HepG2 (cell line): ENCODE data around the gene MARK4. TPM values are rescaled to one million over a fixed set of nuclear protein-coding genes. Genes with fewer than 3 reads are reported as not detected.

Source experiments
- ATAC-seq: fragments of 200-7000 bp; cut with Tn5 transposase; 3 replicates; pipeline ENCODE4 v1.9.1; 2020; ENCODE audit warnings: mild to moderate bottlenecking, moderate library complexity
- BruUV-seq: library from RNA; stranded (reverse); fragments of 400-500 nt; replicated peaks from 2 replicates; lab custom pipeline; 2021; lab: Mats Ljungman, UMichigan
- CTCF ChIA-PET: fragments of 300-600 bp; formaldehyde crosslinking; extraction: SDS; loops from one replicate; lab custom pipeline; 2021; ENCODE audit warnings: low total read pairs, inconsistent platforms, low intra/inter-chr PET ratio; lab: Yijun Ruan, JAX
- POLR2A ChIA-PET: fragments of 350-600 bp; sonication (Branson Sonifier 250); formaldehyde crosslinking; loops from one replicate; lab custom pipeline; 2020; ENCODE audit warnings: antibody characterized with exemption, inconsistent platforms; lab: Yijun Ruan, JAX
- DNase-seq: peaks from one replicate; pipeline ENCODE4 v3.0.0-alpha.2; 2015; ENCODE audit warnings: low spot score
- FAIRE-seq: peaks from 3 replicates; lab custom pipeline; 2011; peaks lifted over from hg19 to GRCh38; lab: Jason Lieb, UNC
- H2AFZ ChIP-seq: one replicate; pipeline ENCODE4 v1.6.1; 2011; ENCODE audit warnings: low read length, inconsistent platforms
- H3K27ac ChIP-seq: fragments of 300-600 bp; 3 replicates; pipeline ENCODE4 v1.8.0; 2011; ENCODE audit warnings: mixed run types, mild to moderate bottlenecking, mixed read lengths, low read length, inconsistent platforms; ENCODE audit not compliant: insufficient read depth; ENCODE audit errors: extremely low read length
- H3K27me3 ChIP-seq, 2 experiments: fragments of 200-600 bp in 1 of 2; 2 replicates in 1 of 2; 3 replicates in 1 of 2; pipeline versions ENCODE4 v1.6.0 to v1.8.0; 2011; ENCODE audit warnings: low read length in 2 of 2, mild to moderate bottlenecking in 2 of 2, moderate library complexity in 2 of 2, inconsistent platforms in 1 of 2; ENCODE audit not compliant: insufficient read depth in 2 of 2, control insufficient read depth in 1 of 2
- H3K36me3 ChIP-seq, 2 experiments: fragments of 200-600 bp in 1 of 2; replicated peaks in 1 of 2; 2 replicates in 1 of 2; 3 replicates in 1 of 2; pipeline versions ENCODE4 v1.5.1 to v1.8.0; 2011; ENCODE audit warnings: low read length in 2 of 2, inconsistent platforms in 1 of 2; ENCODE audit not compliant: insufficient read depth in 2 of 2, control insufficient read depth in 1 of 2
- H3K4me1 ChIP-seq: 2 replicates; pipeline ENCODE4 v1.5.1; 2012; ENCODE audit warnings: low read length, inconsistent platforms; ENCODE audit not compliant: insufficient read depth
- H3K4me2 ChIP-seq: 2 replicates; pipeline ENCODE4 v1.6.0; 2011; ENCODE audit warnings: low read depth, low read length, inconsistent platforms
- H3K4me3 ChIP-seq, 3 experiments: fragments of 200-600 bp in 1 of 3; sonication (generic), shearing (Covaris generic) in 1 of 3; replicated peaks in 1 of 3; 2 replicates each; pipeline ENCODE4 v1.5.1; 2011 to 2016; ENCODE audit warnings: low read length in 3 of 3, inconsistent platforms in 2 of 3, low read depth in 2 of 3, mild to moderate bottlenecking in 2 of 3, control low read depth in 1 of 3, mixed read lengths in 1 of 3; ENCODE audit not compliant: insufficient read depth in 1 of 3
- H3K79me2 ChIP-seq: one replicate; pipeline ENCODE4 v1.6.1; 2011; ENCODE audit warnings: low read length, inconsistent platforms; ENCODE audit not compliant: insufficient read depth
- H3K9ac ChIP-seq: 2 replicates; pipeline ENCODE4 v1.6.0; 2011; ENCODE audit warnings: mild to moderate bottlenecking, low read depth, low read length, inconsistent platforms; ENCODE audit not compliant: insufficient read depth
- H3K9me3 ChIP-seq: 2 replicates; pipeline ENCODE4 v1.5.1; 2012; ENCODE audit warnings: mild to moderate bottlenecking, low read length
- H4K20me1 ChIP-seq: 2 replicates; pipeline ENCODE4 v1.6.0; 2011; ENCODE audit warnings: inconsistent platforms, mild to moderate bottlenecking, low read length, moderate library complexity; ENCODE audit not compliant: insufficient read depth
- ADNP ChIP-seq: sonication (generic); formaldehyde crosslinking; IDR thresholded peaks from 2 replicates; pipeline ENCODE4 v1.4.0; 2020; ENCODE audit warnings: missing genetic modification reagents
- ATM ChIP-seq: fragments of 450-650 bp; IDR thresholded peaks from 2 replicates; pipeline ENCODE4 v1.7.1; 2017; ENCODE audit warnings: mild to moderate bottlenecking, borderline replicate concordance
- CCDC6 ChIP-seq: sonication (generic); formaldehyde crosslinking; IDR thresholded peaks from 2 replicates; pipeline ENCODE4 v1.8.1; 2022; ENCODE audit warnings: mild to moderate bottlenecking, missing genetic modification reagents, moderate library complexity
- CSRNP2 ChIP-seq: sonication (generic); formaldehyde crosslinking; conservative IDR thresholded peaks from 2 replicates; pipeline ENCODE4 v1.8.0; 2022; ENCODE audit warnings: low read depth, missing genetic modification reagents
- FOXO4 ChIP-seq: sonication (generic); formaldehyde crosslinking; conservative IDR thresholded peaks from 2 replicates; pipeline ENCODE4 v1.8.1; 2023; ENCODE audit warnings: missing genetic modification reagents
- HNRNPK ChIP-seq: fragments of 200-400 bp; formaldehyde crosslinking; IDR thresholded peaks from 2 replicates; pipeline ENCODE4 v1.6.1; 2018; ENCODE audit warnings: low read length, low read depth, moderate library complexity, mild to moderate bottlenecking; ENCODE audit not compliant: poor library complexity, severe bottlenecking
- NBN ChIP-seq: fragments of 450-650 bp; conservative IDR thresholded peaks from 2 replicates; pipeline ENCODE4 v1.6.1; 2017
- ZNF180 ChIP-seq: sonication (generic); formaldehyde crosslinking; IDR thresholded peaks from 2 replicates; pipeline ENCODE4 v1.4.0; 2020; ENCODE audit warnings: low read depth, missing genetic modification reagents, borderline replicate concordance
- ZNF501 ChIP-seq: sonication (generic); formaldehyde crosslinking; IDR thresholded peaks from 2 replicates; pipeline ENCODE4 v1.5.1; 2020; ENCODE audit warnings: mild to moderate bottlenecking, moderate library complexity, missing genetic modification reagents
- ZNF644 ChIP-seq: IDR thresholded peaks from 2 replicates; pipeline ENCODE4 v1.6.1; 2016; ENCODE audit warnings: low read depth
- ZNF652 ChIP-seq: IDR thresholded peaks from 2 replicates; pipeline ENCODE4 v1.6.1; 2016; ENCODE audit warnings: low read depth, borderline replicate concordance
- ZNF747 ChIP-seq: sonication (generic); formaldehyde crosslinking; IDR thresholded peaks from 2 replicates; pipeline ENCODE4 v1.8.1; 2023; ENCODE audit warnings: missing genetic modification reagents, mild to moderate bottlenecking, borderline replicate concordance
- WGBS: methylation state at CpG from one replicate; pipeline ENCODE4 v1.1.6; 2017; ENCODE audit warnings: low lambda C conversion rate; 5-methylcytosine and 5-hydroxymethylcytosine counted together
- in situ Hi-C: cut with HindIII; loops from 2 replicates; pipeline ENCODE4 v1.10.0; 2017; ENCODE audit warnings: low pct_unique_long_range_greater_than_20kb; ENCODE audit not compliant: extremely low pct_ligation_motif_present
- intact Hi-C: fragments of 100-400 bp; cut with micrococcal nuclease; formaldehyde crosslinking; loops from one replicate; pipeline ENCODE4 v1.10.0; 2022; ENCODE audit not compliant: unreplicated experiment
- polyA plus RNA-seq, 8 experiments: library from polyadenylated mRNA; depleted of rRNA in 3 of 8; stranded (reverse) in 7 of 8; unstranded in 1 of 8; fragments of >200 nt; fragmentation: Illumina TruSeq in 4 of 8; extraction: Trizol in 4 of 8; gene quantifications; 2 replicates each; pipeline versions ENCODE4 v1.2.1 to v1.2.3, GENCODE V29; 2011 to 2016; ENCODE audit warnings: low read depth in 4 of 8, missing spikeins in 1 of 8, mixed read lengths in 1 of 8; ENCODE audit not compliant: insufficient read depth in 1 of 8
- total RNA-seq, 5 experiments: library from RNA; depleted of rRNA; stranded (reverse); fragments of >200 nt; fragmentation: Illumina TruSeq; extraction: Trizol; gene quantifications; 2 replicates each; pipeline ENCODE4 v1.2.3, GENCODE V29; 2016; ENCODE audit warnings: low read depth in 1 of 5

MARK4 gene
- total and polyA plus RNA-seq, 2 of the 13 experiments (the other 11 are each of a cell fraction or from before 2014, with no cell fraction given): 7.0 to 12.2 TPM

GRCh38 chr19:45202637-45203036, 48.4 kb upstream of the MARK4 start:
- FAIRE-seq: no peak
- peaks cover 0 to 16% of the 10 kb centered on the region in 2 experiments; a peak in 2 of 5 replicates for H3K27me3 ChIP-seq
- TF ChIP-seq ATM (no peak), ZNF180 (CRISPR knock-in tag) (no peak), ZNF644 (CRISPR knock-in tag) (no peak), ZNF501 (CRISPR knock-in tag) (no peak), CCDC6 (no peak), FOXO4 (CRISPR knock-in tag) (no peak), HNRNPK (no peak), ADNP (CRISPR knock-in tag) (no peak), CSRNP2 (CRISPR knock-in tag) (no peak), ZNF747 (CRISPR knock-in tag) (no peak), ZNF652 (no peak), NBN (no peak)
- in situ Hi-C loops: loop anchor here (10.0 kb wide), 1 partner anchor 142 kb away; the partner anchor contains the start of gene KLC3
- ChIA-PET CTCF (interaction anchor here (2.9 kb wide), 1 partner anchor 136 kb away, joined by 18 read pairs; no protein-coding TSS in a partner anchor), POLR2A (interaction anchor here (0.6 kb wide), 1 partner anchor 16 kb away, joined by 3 read pairs; no protein-coding TSS in a partner anchor)
- H3K4me2 ChIP-seq: no peak overlapping the region
- intact Hi-C loops: no loop called here
- no peak overlapping the region for H2AFZ ChIP-seq
- ATAC-seq: no peak
- 62% methylated on average over 5 of the region's 6 CpGs for WGBS
- no peak overlapping the region for H3K27ac ChIP-seq
- BruUV-seq: no TSS peak
- H3K4me1 ChIP-seq: no peaks in the 10 kb centered on the region
- DNase-seq: no peak
- H3K4me3 ChIP-seq: no peak overlapping the region
- no peaks in the 10 kb centered on the region for H4K20me1 ChIP-seq
- H3K36me3 ChIP-seq: no peaks in the 10 kb centered on the region
- no peak overlapping the region for H3K9ac ChIP-seq
- no peaks in the 10 kb centered on the region for H3K79me2 ChIP-seq
- H3K9me3 ChIP-seq: no peaks in the 10 kb centered on the region
